Measurements from ENCODE around the gene FCGR3A.
"Not testable (repeated sequence)": the region's sequence is repeated elsewhere in the genome, so short reads cannot be mapped to it uniquely, and the experiment has no call there.

The FCGR3A gene

DNA sequence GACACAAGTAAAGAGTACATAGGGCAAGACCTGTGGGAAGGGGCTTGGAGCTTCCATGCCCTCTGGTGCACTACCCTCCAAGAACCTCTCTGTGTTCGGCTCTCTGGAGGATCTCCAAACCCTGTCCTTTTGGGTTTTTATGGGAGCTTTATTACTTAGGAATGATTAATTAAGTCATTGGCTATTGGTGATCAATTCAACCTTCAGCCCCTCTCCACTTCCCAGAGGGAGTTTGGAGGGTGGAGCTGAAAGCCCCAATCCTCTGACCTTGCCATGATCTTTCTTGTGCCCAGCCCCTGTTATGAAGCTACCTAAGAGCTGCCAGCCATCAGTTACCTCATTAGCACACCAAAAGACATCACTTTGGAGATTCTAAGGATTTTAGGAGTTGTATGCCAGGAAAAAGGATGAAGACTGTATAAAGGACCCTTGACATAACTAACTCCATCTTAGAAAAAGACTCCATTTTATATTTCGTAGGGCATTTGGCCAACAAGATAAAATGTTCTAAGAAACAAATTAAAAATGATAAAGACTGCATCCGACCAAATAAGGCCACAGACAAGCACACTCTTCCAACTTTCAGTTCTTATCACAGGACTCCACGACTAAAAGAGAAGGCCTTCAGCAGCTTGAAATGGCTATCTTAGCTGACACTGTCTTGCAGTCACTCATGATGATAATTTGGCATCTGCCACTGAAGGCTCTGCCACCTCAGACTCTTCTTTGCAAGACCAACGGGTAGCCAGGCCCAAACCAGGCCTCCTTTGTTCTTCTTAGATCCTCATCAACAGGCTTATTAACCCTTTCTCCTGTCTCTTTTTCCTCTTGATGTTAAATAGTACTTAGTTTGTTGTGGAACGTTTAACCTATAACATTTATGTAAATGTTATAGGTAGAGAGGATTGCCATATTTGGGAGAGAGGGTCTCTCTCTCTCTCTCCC is 8.2 kb upstream of the FCGR3A start:
- not testable (repeated sequence) for DNase-seq (ENCODE audit: extremely low read depth in 1 of 2, low read depth in 1 of 2)

DNA sequence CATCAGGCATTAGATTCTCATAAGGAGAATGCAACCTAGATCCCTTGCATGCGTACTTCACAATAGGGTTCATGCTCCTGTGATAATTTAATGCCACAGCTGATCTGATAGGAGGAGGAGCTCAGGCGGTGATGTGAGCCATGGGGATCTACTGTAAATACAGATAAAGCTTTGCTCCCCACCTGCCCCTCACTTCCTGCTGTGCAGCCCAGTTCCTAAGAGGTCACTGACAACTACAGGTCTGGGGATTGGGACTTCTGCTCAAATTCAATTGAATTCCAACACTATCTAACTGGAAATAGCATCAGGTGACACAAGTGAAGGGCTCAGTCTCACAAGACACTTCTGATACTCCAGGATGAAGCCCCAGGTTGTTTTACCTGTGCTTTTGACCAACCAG is 7.4 kb upstream of the FCGR3A start:
- DNase-seq (ENCODE audit: extremely low read depth in 1 of 2, low read depth in 1 of 2): not testable (repeated sequence)

- not testable (repeated sequence) for DNase-seq (ENCODE audit: extremely low read depth in 1 of 2, low read depth in 1 of 2)
These were observed 6.5 kb upstream of the FCGR3A start for GRCh38 chr1:161556143-161556542.

DNA sequence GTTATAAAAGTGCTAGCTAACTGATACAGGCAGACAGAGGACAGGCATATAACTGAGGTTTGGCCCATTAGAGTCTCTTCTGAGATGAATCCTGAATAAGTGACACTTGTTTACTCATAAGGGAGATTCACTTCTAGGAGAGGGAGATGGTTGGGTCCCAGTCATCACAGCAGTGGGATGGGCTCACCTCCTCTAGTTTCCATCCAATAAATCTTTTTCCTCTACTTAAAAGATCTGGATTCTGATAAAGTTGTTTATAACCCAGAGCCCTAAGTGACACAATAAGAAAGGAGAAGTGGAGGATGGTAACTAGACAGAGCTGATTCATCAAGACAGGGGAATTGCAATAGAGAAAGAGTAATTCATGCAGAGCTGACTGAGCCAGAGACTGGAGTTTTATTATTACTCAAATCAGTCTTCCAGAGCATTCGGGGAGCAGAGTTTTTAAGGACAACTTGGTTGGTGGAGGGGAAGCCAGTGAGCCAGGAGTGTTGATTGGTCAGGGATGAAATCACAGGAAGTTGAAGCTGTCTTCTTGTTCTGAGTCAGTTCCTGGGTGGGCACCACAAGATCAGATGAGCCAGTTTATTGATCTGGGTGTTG is 5.3 kb upstream of the FCGR3A start:
- not testable (repeated sequence) for DNase-seq (ENCODE audit: extremely low read depth in 1 of 2, low read depth in 1 of 2)

GRCh38 chr1:161554340-161554739 is 4.7 kb upstream of the FCGR3A start:
- not testable (repeated sequence) for DNase-seq (ENCODE audit: extremely low read depth in 1 of 2, low read depth in 1 of 2)

GRCh38 chr1:161553631-161554030 is 4.0 kb upstream of the FCGR3A start:
- not testable (repeated sequence) for DNase-seq (ENCODE audit: extremely low read depth in 1 of 2, low read depth in 1 of 2)

- DNase-seq (ENCODE audit: extremely low read depth in 1 of 2, low read depth in 1 of 2): not testable (repeated sequence)
These were observed 1.3 kb upstream of the FCGR3A start for GRCh38 chr1:161550942-161551341.

GRCh38 chr1:161548749-161549406 is 740 bp downstream of the FCGR3A start:
- not testable (repeated sequence) for DNase-seq (ENCODE audit: extremely low read depth in 1 of 2, low read depth in 1 of 2)

DNA sequence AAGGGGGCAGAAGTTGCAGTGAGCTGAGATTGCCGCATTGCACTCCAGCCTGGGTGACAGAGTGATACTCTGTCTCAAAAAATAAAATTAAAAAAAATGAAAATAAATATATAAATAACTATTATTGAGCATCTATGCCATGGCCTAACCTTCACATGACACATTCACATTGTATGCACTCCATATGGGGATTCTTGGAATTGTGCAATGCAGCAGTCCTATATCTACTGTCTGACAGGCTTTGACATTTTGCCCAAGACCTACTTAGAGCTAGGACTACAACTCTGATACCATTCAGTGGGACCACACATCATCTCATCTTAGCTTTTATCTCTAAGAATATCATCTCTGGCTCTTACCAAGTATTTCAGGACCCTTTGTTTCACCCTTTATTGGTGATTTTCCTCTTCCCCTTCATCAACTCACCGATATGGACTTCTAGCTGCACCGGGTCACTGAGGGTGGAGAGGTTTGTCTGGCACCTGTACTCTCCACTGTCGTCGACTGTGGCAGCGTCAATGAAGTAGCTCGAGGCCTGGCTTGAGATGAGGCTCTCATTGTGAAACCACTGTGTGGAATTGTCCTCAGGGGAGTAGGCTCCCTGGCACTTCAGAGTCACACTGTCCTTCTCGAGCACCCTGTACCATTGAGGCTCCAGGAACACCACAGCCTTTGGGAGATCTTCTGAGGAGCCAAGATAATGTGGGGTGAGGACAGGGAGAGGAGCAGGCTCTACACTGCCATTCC is 1.4 kb downstream of the FCGR3A start:
- not testable (repeated sequence) for DNase-seq (ENCODE audit: extremely low read depth in 1 of 2, low read depth in 1 of 2)

DNA sequence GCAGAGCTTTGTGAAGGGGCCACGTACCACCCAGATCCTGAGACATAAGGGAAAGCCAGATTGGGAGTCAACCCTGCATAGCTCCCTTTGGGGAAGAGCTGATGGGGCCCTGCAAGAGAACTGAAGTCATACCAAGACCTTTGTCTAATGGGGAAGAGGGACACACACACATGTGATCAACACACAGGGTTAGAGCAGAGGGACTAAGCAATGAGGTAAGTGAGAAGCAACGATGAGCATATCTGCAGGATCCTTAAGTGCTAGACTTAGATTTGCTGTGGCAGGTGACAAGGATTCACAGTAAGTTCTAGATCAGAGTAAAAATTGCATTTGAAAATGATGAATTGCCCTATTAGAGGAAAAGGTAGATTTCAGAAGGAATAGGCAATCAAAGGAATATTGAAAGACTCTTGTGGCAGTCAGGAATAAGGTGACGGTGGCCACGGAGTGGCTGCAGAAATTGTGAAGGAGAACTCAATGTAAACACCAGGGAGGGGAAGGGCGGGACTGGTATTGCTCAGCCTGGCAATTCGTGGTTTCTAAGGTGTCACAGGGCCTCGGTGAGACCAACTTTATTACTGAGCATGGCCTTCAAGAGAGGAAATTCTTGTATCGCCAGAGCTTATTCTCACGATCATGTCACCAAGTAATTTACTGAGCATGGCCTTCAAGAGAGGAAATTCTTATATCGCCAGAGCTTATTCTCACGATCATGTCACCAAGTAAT is 4.5 kb downstream of the FCGR3A start:
- DNase-seq (ENCODE audit: extremely low read depth in 1 of 2, low read depth in 1 of 2): not testable (repeated sequence)

DNA sequence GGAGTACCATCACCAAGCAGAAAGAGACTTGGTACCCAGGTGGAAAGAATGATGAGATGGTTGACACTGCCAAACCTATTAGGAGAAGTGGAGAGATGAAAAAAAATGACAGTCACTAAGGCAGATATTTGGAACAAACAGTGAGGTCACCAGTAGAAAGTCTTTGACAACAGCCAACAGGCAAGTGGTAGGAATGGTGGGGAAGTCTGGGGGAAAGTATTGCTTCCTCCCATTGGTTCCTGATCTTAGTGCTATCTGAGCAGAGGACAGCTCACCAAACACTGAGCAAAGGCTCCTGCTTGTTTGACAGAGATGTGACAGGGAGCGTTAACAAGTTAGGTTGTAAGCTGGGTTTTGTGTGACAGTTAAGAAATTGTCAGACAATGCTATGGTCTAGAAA is 6.5 kb downstream of the FCGR3A start:
- DNase-seq (ENCODE audit: extremely low read depth in 1 of 2, low read depth in 1 of 2): not testable (repeated sequence)

DNA sequence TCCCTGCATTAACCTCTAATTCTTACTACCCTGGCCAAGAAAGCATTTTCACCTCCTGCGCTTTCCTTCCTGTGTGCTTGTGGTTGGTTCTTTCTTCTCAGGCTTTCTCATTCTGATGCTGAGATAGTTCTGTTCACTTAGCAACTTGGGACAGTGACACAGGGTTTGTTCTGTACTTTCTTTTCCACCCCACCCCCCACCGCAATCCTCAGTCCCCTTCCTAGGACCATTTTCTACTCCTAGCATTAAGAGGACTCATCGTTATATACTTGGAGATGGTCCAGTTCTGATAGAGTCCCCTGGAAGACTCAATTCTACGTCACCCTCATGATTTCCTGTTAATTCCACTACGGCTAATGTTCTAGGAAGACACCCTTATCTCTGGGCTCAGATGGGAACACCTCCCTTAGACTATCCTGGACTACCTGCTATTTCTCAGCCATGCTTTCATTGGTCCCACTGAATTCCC is 7.5 kb downstream of the FCGR3A start:
- DNase-seq (ENCODE audit: extremely low read depth in 1 of 2, low read depth in 1 of 2): not testable (repeated sequence)

DNA sequence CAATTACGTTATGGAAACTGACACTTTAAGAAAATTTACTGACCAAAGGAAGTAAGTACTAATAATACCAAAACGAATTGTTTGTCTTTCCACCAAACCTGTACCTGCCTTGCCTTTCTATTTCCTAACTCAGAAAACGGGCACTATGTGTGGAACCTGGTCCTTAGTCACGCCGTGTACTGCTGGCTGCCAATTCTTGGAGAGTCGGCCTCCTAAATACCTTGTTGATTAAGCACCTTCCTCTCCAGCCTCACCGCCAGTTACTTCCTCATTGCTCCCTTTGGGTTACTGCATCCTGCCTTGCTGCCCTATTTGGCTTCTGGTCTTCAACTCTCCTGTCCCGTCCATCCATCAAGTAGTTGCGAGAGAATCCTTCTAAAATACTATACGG is 9.1 kb downstream of the FCGR3A start:
- DNase-seq (ENCODE audit: extremely low read depth in 1 of 2, low read depth in 1 of 2): not testable (repeated sequence)

DNA sequence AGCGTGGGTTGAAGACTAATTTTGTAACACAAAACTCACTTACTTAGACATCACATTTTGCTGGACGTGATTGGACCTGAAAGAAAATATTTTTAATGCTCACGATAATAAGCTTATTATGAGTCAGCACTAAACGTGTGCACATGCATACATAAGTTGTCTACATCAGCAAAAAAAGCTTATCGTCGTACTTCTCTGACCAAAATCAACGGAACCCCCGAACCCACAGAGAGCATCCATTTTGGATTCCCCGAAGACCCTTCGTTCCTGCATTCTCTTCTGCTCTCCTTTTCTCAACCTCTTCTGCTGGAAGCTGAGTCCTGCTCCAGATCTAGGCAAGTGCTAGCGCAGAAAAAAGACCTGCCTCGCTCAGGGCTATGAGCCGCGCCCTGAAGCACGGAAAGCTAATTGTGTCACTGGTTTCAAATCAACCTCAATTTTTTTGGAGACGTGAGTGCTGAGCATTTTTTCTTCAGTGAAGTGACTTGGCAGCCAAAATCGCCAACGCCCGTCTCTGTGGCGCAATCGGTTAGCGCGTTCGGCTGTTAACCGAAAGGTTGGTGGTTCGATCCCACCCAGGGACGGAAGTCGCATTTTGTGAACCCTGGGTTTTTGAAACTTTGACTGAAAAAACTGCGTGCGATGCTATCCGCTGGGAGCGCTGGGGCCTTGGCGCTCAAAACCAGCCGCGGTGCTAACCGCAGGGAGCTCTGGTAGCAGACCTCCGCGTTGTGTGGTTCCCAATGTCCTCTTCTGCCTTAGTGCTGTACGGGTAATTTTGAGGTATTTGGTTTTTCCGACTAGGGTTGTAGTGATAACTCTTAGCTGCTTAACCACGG is 9.7 kb downstream of the FCGR3A start:
- DNase-seq (ENCODE audit: extremely low read depth in 1 of 2, low read depth in 1 of 2): peak; percentile 70 to 82

DNA sequence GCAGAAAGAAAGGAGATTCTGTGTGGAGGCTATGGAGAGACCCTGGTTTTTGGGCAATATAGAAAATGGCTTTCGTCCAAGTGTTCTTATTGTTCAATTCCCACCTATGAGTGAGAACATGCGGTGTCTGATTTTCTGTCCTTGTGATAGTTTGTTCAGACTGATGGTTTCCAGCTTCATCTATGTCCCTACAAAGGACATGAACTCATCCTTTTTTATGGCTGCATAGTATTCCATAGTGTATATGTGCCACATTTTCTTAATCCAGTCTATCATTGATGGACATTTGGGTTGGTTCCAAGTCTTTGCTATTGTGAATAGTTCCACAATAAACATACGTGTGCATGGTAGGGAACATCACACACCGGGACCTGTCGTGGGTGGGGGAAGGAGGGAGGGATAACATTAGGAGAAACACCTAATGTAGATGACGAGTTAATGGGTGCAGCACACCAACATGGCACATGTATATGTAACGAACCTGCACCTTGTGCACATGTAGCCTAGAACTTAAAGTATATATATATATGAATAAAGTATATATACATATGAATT is 10.6 kb downstream of the FCGR3A start:
- DNase-seq (ENCODE audit: extremely low read depth in 1 of 2, low read depth in 1 of 2): not testable (repeated sequence)

DNA sequence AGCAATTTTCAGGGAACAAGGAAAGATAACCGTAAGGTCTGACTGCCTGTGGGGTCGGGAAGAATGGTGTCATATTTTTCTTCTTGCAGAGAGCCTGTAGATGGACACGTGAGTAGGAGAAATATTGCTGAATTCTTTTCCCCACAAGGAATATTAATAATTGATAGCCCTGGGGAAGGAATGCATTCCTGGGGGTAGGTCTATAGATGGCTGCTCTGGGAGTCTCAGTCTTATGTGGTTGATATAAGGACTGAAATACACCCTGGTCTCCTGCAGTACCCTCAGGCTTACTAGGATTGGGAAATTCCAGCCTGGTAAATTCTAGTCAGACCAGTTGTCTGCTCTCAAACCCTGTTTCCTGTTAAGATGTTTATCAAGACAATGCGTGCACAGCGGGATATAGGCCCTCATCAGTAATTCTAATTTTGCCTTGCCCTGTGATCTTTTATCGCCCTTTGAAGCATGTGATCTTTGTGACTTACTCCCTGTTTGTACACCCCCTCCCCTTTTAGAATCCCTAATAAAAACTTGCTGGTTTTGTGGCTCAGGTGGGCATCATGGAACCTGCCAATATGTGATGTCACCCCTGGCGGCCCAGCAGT is 12.4 kb downstream of the FCGR3A start:
- not testable (repeated sequence) for DNase-seq (ENCODE audit: extremely low read depth in 1 of 2, low read depth in 1 of 2)

- not testable (repeated sequence) for DNase-seq (ENCODE audit: extremely low read depth in 1 of 2, low read depth in 1 of 2)
These were observed 16.7 kb downstream of the FCGR3A start for GRCh38 chr1:161532644-161533567.
